SJSA1 (cell line): ENCODE results near the gene ZNF784. TPM values are rescaled to one million over a fixed set of nuclear protein-coding genes. Genes with fewer than 3 reads are reported as not detected.

Source experiments
- DNase-seq, 2 experiments: peaks; one replicate each; pipeline ENCODE4 v3.0.0-alpha.2; 2015 to 2020; ENCODE audit warnings: low spot score in 2 of 2, low read depth in 1 of 2
- H3K27ac ChIP-seq: fragments of 250-450 bp; sonication (Bioruptor Pico); 2 replicates; pipeline ENCODE4 v1.5.1; 2020; ENCODE audit warnings: mild to moderate bottlenecking, moderate library complexity
- H3K27me3 ChIP-seq: fragments of 250-450 bp; sonication (Bioruptor Pico); replicated peaks from 2 replicates; pipeline ENCODE4 v1.5.1; 2020; ENCODE audit warnings: mild to moderate bottlenecking, moderate library complexity
- H3K36me3 ChIP-seq: fragments of 250-450 bp; sonication (Bioruptor Pico); 2 replicates; pipeline ENCODE4 v1.5.1; 2020; ENCODE audit warnings: mild to moderate bottlenecking
- H3K4me1 ChIP-seq: fragments of 250-450 bp; sonication (Bioruptor Pico); replicated peaks from 2 replicates; pipeline ENCODE4 v1.6.1; 2021; ENCODE audit warnings: mild to moderate bottlenecking
- H3K4me3 ChIP-seq: fragments of 250-450 bp; sonication (Bioruptor Pico); 2 replicates; pipeline ENCODE4 v1.5.1; 2020; ENCODE audit warnings: mild to moderate bottlenecking
- H3K9me3 ChIP-seq: fragments of 250-450 bp; sonication (Bioruptor Pico); replicated peaks from 2 replicates; pipeline ENCODE4 v1.5.1; 2020; ENCODE audit warnings: mild to moderate bottlenecking
- total RNA-seq: library from RNA; depleted of rRNA; stranded (reverse); fragments of >200 nt; shearing (Covaris generic); gene quantifications from 2 replicates; pipeline ENCODE4 v1.2.3, GENCODE V29; 2014

ZNF784 gene
- total RNA-seq, 1 experiment from 2014 or later, result 4.7 TPM

DNA sequence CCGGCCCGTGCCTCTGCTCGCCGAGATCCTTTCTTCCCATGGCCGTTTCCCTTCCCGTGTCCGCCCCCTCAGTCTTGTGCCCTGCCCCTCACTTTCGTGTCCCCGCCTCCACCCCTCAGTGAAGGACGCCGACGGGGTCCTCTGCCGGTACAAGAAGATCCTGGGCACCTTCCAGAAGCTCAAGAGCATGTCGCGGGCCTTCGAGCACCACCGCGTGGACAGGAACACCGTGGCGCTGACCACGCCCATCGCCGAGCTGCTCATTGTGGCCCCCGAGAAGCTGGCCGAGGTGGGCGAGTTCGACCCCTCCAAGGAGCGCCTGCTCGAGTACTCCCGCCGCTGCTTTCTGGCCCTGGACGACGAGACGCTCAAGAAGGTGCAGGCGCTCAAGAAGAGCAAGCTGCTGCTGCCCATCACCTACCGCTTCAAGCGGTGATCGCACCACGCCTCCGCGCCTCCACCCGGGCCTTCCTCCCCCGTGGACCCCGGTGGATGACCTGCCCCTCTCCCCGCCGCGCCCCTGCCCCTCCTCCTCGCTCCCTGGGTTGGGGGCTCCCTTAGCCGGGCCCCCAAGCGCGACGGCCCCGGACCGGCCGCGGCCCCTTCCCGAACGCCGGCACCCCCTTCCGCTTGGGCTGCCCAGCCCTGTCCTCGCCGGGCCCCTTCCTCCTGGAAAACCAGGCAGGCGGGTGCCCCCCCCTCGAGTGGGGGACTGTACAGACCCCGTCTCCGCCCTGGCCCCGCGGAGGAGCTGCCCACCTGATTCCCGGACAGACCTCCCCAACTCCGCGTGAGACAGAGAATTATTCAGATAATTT is 28.2 kb upstream of the ZNF784 start:
- no peaks in the 10 kb centered on the region for H3K9me3 ChIP-seq
- no peak overlapping the region for H3K27ac ChIP-seq
- peaks cover 25% of the 10 kb centered on the region; the same call in 1 of the 2 replicates for H3K4me1 ChIP-seq
- no peak overlapping the region for H3K4me3 ChIP-seq
- no peaks in the 10 kb centered on the region for H3K27me3 ChIP-seq
- DNase-seq, result no peak
- peaks cover 21% of the 10 kb centered on the region for H3K36me3 ChIP-seq

GRCh38 chr19:55651236-55651635 is 26.9 kb upstream of the ZNF784 start:
- peaks cover 18% of the 10 kb centered on the region; the same call in 1 of the 2 replicates for H3K4me1 ChIP-seq
- H3K4me3 ChIP-seq, result no peak overlapping the region
- H3K9me3 ChIP-seq, result no peaks in the 10 kb centered on the region
- H3K27ac ChIP-seq, result no peak overlapping the region
- H3K36me3 ChIP-seq, result peaks cover 26% of the 10 kb centered on the region
- DNase-seq, result peak in 1 of 2 experiments; percentile 43
- H3K27me3 ChIP-seq, result no peaks in the 10 kb centered on the region

DNA sequence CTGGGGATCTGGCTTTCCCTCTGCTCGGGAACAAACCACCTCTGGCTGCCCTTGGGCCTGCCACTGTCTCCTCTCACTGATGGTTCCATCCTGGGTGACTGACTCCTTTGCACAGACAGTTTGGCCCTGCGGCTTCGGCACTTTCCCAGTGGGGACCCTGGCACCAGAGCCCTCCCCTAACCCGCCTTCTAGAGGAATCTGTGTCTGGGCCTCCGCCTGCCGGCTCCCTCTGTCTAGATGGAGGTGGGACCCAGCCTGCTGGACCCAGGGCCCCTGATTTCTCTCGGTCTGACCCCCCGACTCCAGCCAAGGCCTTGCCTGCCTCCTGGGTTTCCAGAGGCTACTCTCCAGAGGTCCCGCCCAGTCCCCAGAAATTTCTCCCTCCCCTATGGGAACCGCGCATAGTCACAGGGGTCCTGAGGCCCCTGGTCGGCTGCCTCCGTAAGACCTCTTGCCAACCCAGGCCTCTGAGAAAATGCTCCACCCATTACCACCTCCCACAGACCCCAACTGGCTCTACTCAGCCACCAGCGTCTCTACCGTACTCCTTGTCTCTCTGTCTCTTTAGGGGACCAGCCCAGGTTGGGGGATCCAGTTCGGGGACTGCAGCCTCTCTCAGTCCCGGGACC is 26.4 kb upstream of the ZNF784 start:
- Histone ChIP-seq H3K4me1 (peaks cover 16% of the 10 kb centered on the region; the same call in 1 of the 2 replicates), H3K4me3 (no peak overlapping the region), H3K27me3 (no peaks in the 10 kb centered on the region), H3K36me3 (peaks cover 23% of the 10 kb centered on the region), H3K9me3 (no peaks in the 10 kb centered on the region), H3K27ac (no peak overlapping the region)
- peak in 1 of 2 experiments; percentile 41 for DNase-seq

- Histone ChIP-seq H3K4me3 (no peak overlapping the region), H3K4me1 (peaks cover 16% of the 10 kb centered on the region), H3K27me3 (no peaks in the 10 kb centered on the region), H3K9me3 (no peaks in the 10 kb centered on the region), H3K36me3 (peaks cover 23% of the 10 kb centered on the region), H3K27ac (no peak overlapping the region)
- DNase-seq, result no peak
Observed at GRCh38 chr19:55650126-55650557, 25.8 kb upstream of the ZNF784 start.

DNA sequence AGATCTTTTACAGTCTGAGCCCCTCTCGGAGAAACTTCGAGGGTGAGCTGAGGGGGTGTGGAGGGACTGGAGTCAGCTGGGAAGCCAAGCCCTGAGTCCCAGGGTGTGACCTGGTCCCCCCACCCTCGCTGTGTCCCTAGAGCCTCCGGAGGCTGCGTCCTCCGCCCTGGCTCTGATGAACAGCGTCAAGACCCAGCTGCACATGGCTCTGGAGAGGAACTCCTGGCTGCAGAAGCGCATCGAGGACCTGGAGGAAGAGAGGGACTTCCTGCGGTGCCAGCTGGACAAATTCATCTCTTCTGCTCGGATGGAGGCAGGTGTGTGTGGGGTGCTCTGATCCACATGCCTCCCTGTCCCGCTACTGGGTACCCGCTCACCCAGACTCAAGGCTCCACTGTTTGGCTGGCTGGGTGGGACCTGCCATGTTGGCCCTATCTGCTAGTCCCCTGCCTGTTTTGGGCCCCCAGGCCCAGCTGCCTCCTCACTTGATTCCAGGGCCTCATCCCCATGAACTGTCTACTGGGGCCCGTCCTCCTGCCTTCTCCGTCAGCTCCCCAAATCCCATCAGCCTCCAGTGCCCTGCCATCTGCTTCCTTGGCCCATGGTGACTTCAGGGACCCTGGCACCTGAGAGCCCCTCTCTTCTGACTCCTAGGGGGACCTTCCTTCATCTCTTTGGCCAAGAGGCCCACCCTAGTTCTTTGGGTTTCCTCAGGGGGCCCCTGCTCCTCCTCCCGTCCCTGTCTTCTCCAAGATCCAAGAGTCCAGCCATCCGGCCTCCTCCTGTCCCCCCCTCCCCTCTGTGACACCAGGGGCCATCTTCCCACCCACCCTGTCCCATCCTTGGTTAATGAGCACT is 25.1 kb upstream of the ZNF784 start:
- Histone ChIP-seq H3K9me3 (no peaks in the 10 kb centered on the region), H3K4me3 (no peak overlapping the region), H3K27me3 (no peaks in the 10 kb centered on the region), H3K4me1 (peaks cover 22% of the 10 kb centered on the region), H3K36me3 (peaks cover 27% of the 10 kb centered on the region), H3K27ac (no peak overlapping the region)
- DNase-seq, result no peak

- H3K27me3 ChIP-seq, result no peaks in the 10 kb centered on the region
- H3K27ac ChIP-seq, result no peak overlapping the region
- peak overlapping the region; percentile 57 for H3K4me3 ChIP-seq
- peak in 1 of 2 experiments; percentile 40 for DNase-seq
- H3K4me1 ChIP-seq, result peaks cover 26% of the 10 kb centered on the region
- H3K9me3 ChIP-seq, result no peaks in the 10 kb centered on the region
- H3K36me3 ChIP-seq, result peaks cover 27% of the 10 kb centered on the region
Observed at GRCh38 chr19:55648585-55649267, 24.4 kb upstream of the ZNF784 start.

GRCh38 chr19:55647732-55648584 is 23.6 kb upstream of the ZNF784 start, which contains the start of gene CCDC106:
Gene CCDC106 (plus strand): TSS chr19:55648212. CDS start chr19:55649047, 835 bp downstream.
- H3K27ac ChIP-seq, result no peak within 1 kb of the TSS
- H3K9me3 ChIP-seq, result no peaks in the 10 kb centered on the region
- peak within 1 kb of the TSS; percentile 57 for H3K4me3 ChIP-seq
- H3K4me1 ChIP-seq, result peaks cover 27% of the 10 kb centered on the region
- no peaks in the 10 kb centered on the region for H3K27me3 ChIP-seq
- DNase-seq, result peak; percentile 67 to 69
- peaks cover 32% of the 10 kb centered on the region for H3K36me3 ChIP-seq

GRCh38 chr19:55646889-55647731 is 22.7 kb upstream of the ZNF784 start:
- Histone ChIP-seq H3K36me3 (peaks cover 37% of the 10 kb centered on the region), H3K27ac (no peak overlapping the region)

GRCh38 chr19:55645512-55645881 is 21.1 kb upstream of the ZNF784 start:
- no peaks in the 10 kb centered on the region for H3K27me3 ChIP-seq
- H3K9me3 ChIP-seq, result no peaks in the 10 kb centered on the region
- no peak for DNase-seq
- H3K36me3 ChIP-seq, result peaks cover 37% of the 10 kb centered on the region
- H3K4me1 ChIP-seq, result peaks cover 39% of the 10 kb centered on the region
- no peak overlapping the region for H3K27ac ChIP-seq
- no peak overlapping the region for H3K4me3 ChIP-seq

More at GRCh38 chr19:55646889-55647731, 22.7 kb upstream of the ZNF784 start:
- no peak for DNase-seq
- Histone ChIP-seq H3K27me3 (no peaks in the 10 kb centered on the region), H3K9me3 (no peaks in the 10 kb centered on the region), H3K4me3 (no peak overlapping the region; the same call in 1 of the 2 replicates), H3K4me1 (peaks cover 35% of the 10 kb centered on the region)

- Histone ChIP-seq H3K4me3 (peak overlapping the region; percentile 63; the same call in 1 of the 2 replicates), H3K9me3 (no peaks in the 10 kb centered on the region), H3K27me3 (no peaks in the 10 kb centered on the region), H3K4me1 (peaks cover 44% of the 10 kb centered on the region), H3K27ac (no peak overlapping the region), H3K36me3 (peaks cover 37% of the 10 kb centered on the region)
- no peak for DNase-seq
Observed at GRCh38 chr19:55644842-55645511, 20.6 kb upstream of the ZNF784 start.

DNA sequence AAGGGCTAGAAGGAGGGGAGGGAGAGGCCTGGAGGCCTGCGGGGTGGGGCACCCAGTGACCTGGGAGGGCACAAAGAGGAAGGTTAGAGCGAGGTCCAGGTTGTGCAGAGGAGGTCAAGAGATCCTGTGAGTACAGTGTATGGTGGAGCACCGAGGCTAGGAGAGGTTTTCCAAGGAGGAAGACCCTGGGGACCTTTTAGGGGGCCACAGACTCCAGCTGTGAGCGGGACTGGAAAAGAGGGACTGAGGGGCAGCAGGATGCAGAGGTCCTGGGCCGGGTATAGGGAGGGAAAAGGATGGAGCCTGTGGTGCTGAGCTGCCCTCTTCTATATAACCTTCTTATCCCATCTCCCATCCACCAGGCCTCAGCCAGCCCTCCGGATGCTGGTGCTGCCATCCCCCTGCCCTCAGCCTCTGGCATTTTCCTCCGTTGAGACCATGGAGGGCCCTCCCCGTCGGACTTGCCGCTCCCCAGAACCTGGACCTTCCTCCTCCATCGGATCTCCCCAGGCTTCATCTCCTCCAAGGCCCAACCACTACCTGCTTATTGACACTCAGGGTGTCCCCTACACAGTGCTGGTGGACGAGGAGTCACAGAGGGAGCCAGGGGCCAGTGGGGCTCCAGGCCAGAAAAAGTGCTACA is 19.9 kb upstream of the ZNF784 start:
- Histone ChIP-seq H3K9me3 (no peaks in the 10 kb centered on the region), H3K4me1 (peaks cover 51% of the 10 kb centered on the region), H3K4me3 (peak overlapping the region; percentile 63), H3K36me3 (peaks cover 40% of the 10 kb centered on the region), H3K27ac (no peak overlapping the region), H3K27me3 (no peaks in the 10 kb centered on the region)
- no peak for DNase-seq
